HEK293 (cell line): Measurements from ENCODE around the gene CADPS2.

Source experiments
- CTCF ChIA-PET: fragments of 350-600 bp; formaldehyde crosslinking; extraction: SDS; loops from one replicate; lab custom pipeline; 2021; ENCODE audit warnings: antibody characterized with exemption; lab: Yijun Ruan, JAX
- POLR2A ChIA-PET: fragments of 300-600 bp; formaldehyde crosslinking; extraction: SDS; loops from one replicate; lab custom pipeline; 2020; ENCODE audit warnings: antibody characterized with exemption, inconsistent platforms; lab: Yijun Ruan, JAX
- H3K27ac ChIP-seq: fragments of 200-500 bp; sonication (Bioruptor generic); 2 replicates; pipeline ENCODE4 v1.5.1; 2014; ENCODE audit warnings: low read depth, low read length, control low read depth, inconsistent platforms; ENCODE audit errors: extremely low read depth
- H3K36me3 ChIP-seq, 2 experiments: fragments of 200-500 bp in 1 of 2; sonication (Bioruptor generic) in 1 of 2; 1 replicate in 1 of 2; 2 replicates in 1 of 2; pipeline ENCODE4 v1.5.1; 2014 to 2017; ENCODE audit warnings: inconsistent platforms in 2 of 2, low read length in 2 of 2; ENCODE audit not compliant: control insufficient read depth in 2 of 2, insufficient read depth in 1 of 2
- H3K4me1 ChIP-seq: fragments of 200-500 bp; sonication (Bioruptor generic); 2 replicates; pipeline ENCODE4 v1.5.1; 2014; ENCODE audit warnings: mild to moderate bottlenecking, low read length, inconsistent platforms; ENCODE audit not compliant: control insufficient read depth, insufficient read depth
- H3K4me3 ChIP-seq: 2 replicates; pipeline ENCODE4 v1.5.1; 2011; ENCODE audit warnings: low read depth, mild to moderate bottlenecking, control low read depth, low read length, moderate library complexity
- H3K9me3 ChIP-seq: fragments of 200-500 bp; sonication (Bioruptor generic); 2 replicates; pipeline ENCODE4 v1.5.1; 2014; ENCODE audit warnings: low read depth, low read length, inconsistent platforms; ENCODE audit not compliant: control insufficient read depth, insufficient read depth
- EGR2 ChIP-seq: fragments of 450-650 bp; formaldehyde crosslinking; IDR thresholded peaks from 2 replicates; pipeline ENCODE4 v1.5.1; 2016; ENCODE audit warnings: low read depth, missing biosample characterization, missing genetic modification characterization
- IKZF3 ChIP-seq: fragments of 450-650 bp; IDR thresholded peaks from 2 replicates; pipeline ENCODE4 v1.5.0; 2018; ENCODE audit warnings: missing biosample characterization, mild to moderate bottlenecking, missing genetic modification characterization, moderate library complexity
- OVOL3 ChIP-seq: fragments of 450-650 bp; formaldehyde crosslinking; IDR thresholded peaks from 2 replicates; pipeline ENCODE4 v1.5.1; 2016; ENCODE audit warnings: missing biosample characterization, missing genetic modification characterization
- YY1 ChIP-seq: fragments of 450-650 bp; formaldehyde crosslinking; IDR thresholded peaks from 2 replicates; pipeline ENCODE4 v1.5.1; 2018; ENCODE audit warnings: missing biosample characterization, missing genetic modification characterization
- ZNF132 ChIP-seq: fragments of 450-650 bp; formaldehyde crosslinking; IDR thresholded peaks from 2 replicates; pipeline ENCODE4 v1.5.1; 2017; ENCODE audit warnings: missing biosample characterization, missing genetic modification characterization, borderline replicate concordance
- ZNF175 ChIP-seq: fragments of 450-650 bp; formaldehyde crosslinking; IDR thresholded peaks from 2 replicates; pipeline ENCODE4 v1.5.1; 2016; ENCODE audit warnings: missing biosample characterization, missing genetic modification characterization
- ZNF239 ChIP-seq: fragments of 450-650 bp; formaldehyde crosslinking; IDR thresholded peaks from 2 replicates; pipeline ENCODE4 v1.5.1; 2016; ENCODE audit warnings: missing biosample characterization, missing genetic modification characterization
- ZNF324 ChIP-seq: fragments of 450-650 bp; formaldehyde crosslinking; IDR thresholded peaks from 2 replicates; pipeline ENCODE4 v1.5.1; 2016; ENCODE audit warnings: missing biosample characterization, missing genetic modification characterization
- ZNF530 ChIP-seq: fragments of 450-650 bp; formaldehyde crosslinking; IDR thresholded peaks from 2 replicates; pipeline ENCODE4 v1.5.1; 2016; ENCODE audit warnings: low read depth, missing biosample characterization, missing genetic modification characterization
- ZNF548 ChIP-seq: fragments of 450-650 bp; formaldehyde crosslinking; IDR thresholded peaks from 2 replicates; pipeline ENCODE4 v1.5.1; 2016; ENCODE audit warnings: missing biosample characterization, missing genetic modification characterization
- ZNF555 ChIP-seq: fragments of 450-650 bp; formaldehyde crosslinking; conservative IDR thresholded peaks from 2 replicates; pipeline ENCODE4 v1.5.1; 2017; ENCODE audit warnings: missing biosample characterization, mild to moderate bottlenecking, missing genetic modification characterization, inconsistent platforms
- ZNF600 ChIP-seq: fragments of 450-650 bp; formaldehyde crosslinking; IDR thresholded peaks from 2 replicates; pipeline ENCODE4 v1.5.1; 2016; ENCODE audit warnings: missing biosample characterization, missing genetic modification characterization
- ZNF629 ChIP-seq: fragments of 450-650 bp; formaldehyde crosslinking; IDR thresholded peaks from 2 replicates; pipeline ENCODE4 v1.5.1; 2017; ENCODE audit warnings: missing biosample characterization, missing genetic modification characterization
- TF ChIP-seq, protein P1 (sequence below): fragments of 450-650 bp; formaldehyde crosslinking; IDR thresholded peaks from 2 replicates; pipeline ENCODE4 v1.5.1; 2016; ENCODE audit warnings: missing biosample characterization, missing genetic modification characterization
- TF ChIP-seq, protein P2 (sequence below): fragments of 450-650 bp; formaldehyde crosslinking; IDR thresholded peaks from 2 replicates; pipeline ENCODE4 v1.5.1; 2017; ENCODE audit warnings: missing biosample characterization, mild to moderate bottlenecking, missing genetic modification characterization, moderate library complexity
- TF ChIP-seq, protein P3 (sequence below): fragments of 450-650 bp; formaldehyde crosslinking; IDR thresholded peaks from 2 replicates; pipeline ENCODE4 v1.5.0; 2017; ENCODE audit warnings: missing biosample characterization, missing genetic modification characterization, borderline replicate concordance
- TF ChIP-seq, protein P4 (sequence below): fragments of 450-650 bp; formaldehyde crosslinking; IDR thresholded peaks from 2 replicates; pipeline ENCODE4 v1.5.1; 2016; ENCODE audit warnings: missing biosample characterization, missing genetic modification characterization

The CADPS2 gene

DNA sequence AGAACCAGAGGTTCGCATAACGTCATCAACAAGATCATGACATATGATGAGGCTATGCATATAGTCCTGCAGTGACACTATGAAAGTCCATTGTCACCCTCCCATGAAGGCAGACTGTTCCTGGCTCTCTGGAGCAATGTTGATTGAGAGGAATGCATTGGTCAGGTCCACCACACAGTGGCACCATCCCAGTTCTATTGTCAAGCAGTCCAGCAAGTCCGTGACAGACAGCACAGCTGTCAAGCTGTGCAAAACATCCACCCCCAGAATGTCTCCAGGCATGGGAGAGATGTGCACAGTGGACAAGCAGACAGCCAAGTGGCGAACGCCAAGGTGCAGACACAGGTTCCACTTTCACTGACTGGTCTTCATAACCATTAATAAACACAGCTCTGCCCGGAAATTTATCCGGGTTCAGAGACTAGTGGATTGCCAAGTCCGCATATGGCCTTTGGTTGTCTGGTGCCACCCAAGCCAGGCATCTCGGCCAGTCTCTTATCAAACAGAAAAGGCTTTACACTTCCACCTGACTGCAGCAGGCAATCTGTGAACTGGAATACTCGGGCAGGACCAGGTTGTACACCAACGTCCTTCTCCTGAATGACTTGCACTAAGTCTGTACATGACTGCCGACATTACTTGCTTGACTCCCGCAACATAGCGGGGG is 194.6 kb downstream of the CADPS2 start (continued):
- TF ChIP-seq, protein P1, sequence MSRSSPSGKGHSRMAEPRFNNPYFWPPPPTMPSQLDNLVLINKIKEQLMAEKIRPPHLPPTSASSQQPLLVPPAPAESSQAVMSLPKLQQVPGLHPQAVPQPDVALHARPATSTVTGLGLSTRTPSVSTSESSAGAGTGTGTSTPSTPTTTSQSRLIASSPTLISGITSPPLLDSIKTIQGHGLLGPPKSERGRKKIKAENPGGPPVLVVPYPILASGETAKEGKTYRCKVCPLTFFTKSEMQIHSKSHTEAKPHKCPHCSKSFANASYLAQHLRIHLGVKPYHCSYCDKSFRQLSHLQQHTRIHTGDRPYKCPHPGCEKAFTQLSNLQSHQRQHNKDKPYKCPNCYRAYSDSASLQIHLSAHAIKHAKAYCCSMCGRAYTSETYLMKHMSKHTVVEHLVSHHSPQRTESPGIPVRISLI: no peak
- TF ChIP-seq, all 188 proteins: peak for 0

DNA sequence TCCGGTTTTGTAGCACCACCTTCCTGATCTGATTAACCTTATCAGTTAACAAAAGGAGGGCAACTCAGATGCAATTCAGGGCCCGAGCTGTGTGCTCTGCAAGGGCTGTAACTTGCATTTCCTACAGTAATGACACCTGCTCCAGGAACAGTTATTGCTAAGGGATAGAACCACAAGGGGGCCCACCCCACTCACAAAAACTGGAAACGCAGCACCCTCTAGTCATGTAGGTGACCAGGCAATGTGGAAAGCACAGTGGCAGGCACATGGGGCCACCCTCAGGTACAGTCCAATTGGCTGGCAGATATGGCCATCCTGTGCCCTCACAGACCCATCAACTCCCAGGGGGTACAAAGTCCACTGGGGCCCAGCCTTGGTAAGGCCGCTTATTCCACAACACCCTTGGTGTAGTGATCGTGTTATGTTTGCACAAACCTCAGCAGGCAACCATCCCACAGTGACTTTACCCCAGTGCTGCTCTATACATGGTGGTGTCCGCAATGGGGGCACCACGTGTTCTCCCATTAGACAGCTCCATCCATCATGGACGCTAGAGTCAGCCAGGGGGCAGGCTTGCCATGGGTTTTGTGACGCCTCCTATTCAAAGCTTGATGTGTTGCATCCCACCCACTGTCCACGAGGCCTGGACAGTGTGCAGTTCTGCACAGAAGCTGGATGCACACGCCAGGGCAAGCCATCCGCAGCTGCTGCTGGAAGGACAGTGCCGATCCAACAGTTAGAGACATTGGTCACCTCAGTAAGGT is 196.7 kb downstream of the CADPS2 start:
- no peaks in the 10 kb centered on the region for H3K4me1 ChIP-seq
- no peak for TF ChIP-seq EGR2
- no peak for TF ChIP-seq ZNF548 (tag by site-specific recombination)
- TF ChIP-seq, protein P2, sequence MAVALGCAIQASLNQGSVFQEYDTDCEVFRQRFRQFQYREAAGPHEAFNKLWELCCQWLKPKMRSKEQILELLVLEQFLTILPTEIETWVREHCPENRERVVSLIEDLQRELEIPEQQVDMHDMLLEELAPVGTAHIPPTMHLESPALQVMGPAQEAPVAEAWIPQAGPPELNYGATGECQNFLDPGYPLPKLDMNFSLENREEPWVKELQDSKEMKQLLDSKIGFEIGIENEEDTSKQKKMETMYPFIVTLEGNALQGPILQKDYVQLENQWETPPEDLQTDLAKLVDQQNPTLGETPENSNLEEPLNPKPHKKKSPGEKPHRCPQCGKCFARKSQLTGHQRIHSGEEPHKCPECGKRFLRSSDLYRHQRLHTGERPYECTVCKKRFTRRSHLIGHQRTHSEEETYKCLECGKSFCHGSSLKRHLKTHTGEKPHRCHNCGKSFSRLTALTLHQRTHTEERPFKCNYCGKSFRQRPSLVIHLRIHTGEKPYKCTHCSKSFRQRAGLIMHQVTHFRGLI (tag by site-specific recombination): no peak
- TF ChIP-seq ZNF175 (tag by site-specific recombination): no peak
- no peak for TF ChIP-seq YY1 (tag by site-specific recombination)
- no peak for TF ChIP-seq ZNF629 (tag by site-specific recombination)
- no peak for TF ChIP-seq ZNF324
- no peak for TF ChIP-seq ZNF530 (tag by site-specific recombination)
- TF ChIP-seq ZNF239 (tag by site-specific recombination): no peak
- no peak for TF ChIP-seq ZNF132 (tag by site-specific recombination)
- TF ChIP-seq ZNF600 (tag by site-specific recombination): no peak
- TF ChIP-seq ZNF555 (tag by site-specific recombination): no peak
- TF ChIP-seq, protein P3, sequence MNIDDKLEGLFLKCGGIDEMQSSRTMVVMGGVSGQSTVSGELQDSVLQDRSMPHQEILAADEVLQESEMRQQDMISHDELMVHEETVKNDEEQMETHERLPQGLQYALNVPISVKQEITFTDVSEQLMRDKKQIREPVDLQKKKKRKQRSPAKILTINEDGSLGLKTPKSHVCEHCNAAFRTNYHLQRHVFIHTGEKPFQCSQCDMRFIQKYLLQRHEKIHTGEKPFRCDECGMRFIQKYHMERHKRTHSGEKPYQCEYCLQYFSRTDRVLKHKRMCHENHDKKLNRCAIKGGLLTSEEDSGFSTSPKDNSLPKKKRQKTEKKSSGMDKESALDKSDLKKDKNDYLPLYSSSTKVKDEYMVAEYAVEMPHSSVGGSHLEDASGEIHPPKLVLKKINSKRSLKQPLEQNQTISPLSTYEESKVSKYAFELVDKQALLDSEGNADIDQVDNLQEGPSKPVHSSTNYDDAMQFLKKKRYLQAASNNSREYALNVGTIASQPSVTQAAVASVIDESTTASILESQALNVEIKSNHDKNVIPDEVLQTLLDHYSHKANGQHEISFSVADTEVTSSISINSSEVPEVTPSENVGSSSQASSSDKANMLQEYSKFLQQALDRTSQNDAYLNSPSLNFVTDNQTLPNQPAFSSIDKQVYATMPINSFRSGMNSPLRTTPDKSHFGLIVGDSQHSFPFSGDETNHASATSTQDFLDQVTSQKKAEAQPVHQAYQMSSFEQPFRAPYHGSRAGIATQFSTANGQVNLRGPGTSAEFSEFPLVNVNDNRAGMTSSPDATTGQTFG: no peak
- no peak for TF ChIP-seq OVOL3 (tag by site-specific recombination)
- TF ChIP-seq IKZF3 (tag by site-specific recombination): no peak
- TF ChIP-seq, protein P4, sequence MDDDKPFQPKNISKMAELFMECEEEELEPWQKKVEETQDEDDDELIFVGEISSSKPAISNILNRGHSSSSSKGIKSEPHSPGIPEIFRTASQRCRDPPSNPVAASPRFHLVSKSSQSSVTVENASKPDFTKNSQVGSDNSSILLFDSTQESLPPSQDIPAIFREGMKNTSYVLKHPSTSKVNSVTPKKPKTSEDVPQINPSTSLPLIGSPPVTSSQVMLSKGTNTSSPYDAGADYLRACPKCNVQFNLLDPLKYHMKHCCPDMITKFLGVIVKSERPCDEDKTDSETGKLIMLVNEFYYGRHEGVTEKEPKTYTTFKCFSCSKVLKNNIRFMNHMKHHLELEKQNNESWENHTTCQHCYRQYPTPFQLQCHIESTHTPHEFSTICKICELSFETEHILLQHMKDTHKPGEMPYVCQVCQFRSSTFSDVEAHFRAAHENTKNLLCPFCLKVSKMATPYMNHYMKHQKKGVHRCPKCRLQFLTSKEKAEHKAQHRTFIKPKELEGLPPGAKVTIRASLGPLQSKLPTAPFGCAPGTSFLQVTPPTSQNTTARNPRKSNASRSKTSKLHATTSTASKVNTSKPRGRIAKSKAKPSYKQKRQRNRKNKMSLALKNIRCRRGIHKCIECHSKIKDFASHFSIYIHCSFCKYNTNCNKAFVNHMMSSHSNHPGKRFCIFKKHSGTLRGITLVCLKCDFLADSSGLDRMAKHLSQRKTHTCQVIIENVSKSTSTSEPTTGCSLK: no peak
- H3K9me3 ChIP-seq: no peaks in the 10 kb centered on the region
- H3K36me3 ChIP-seq: no peaks in the 10 kb centered on the region
- H3K27ac ChIP-seq: no peak overlapping the region
- POLR2A ChIA-PET: no interaction called here
- CTCF ChIA-PET: interaction anchor here (0.8 to 1.6 kb wide), 3 partner anchors 10 to 433 kb away, joined by 3 to 4 read pairs (median 3); partner anchors contain the start of gene RNF133
- no peak overlapping the region for H3K4me3 ChIP-seq
